Astrocyte (in vitro differentiated cells and primary cell): ENCODE results near the gene ACTL7A. TPM values are rescaled to one million over a fixed set of nuclear protein-coding genes. Genes with fewer than 3 reads are reported as not detected.

Source experiments
- DNase-seq: peaks from one replicate; pipeline ENCODE4 v3.0.0-alpha.2; 2010; ENCODE audit warnings: low read depth
- FAIRE-seq: peaks from 2 replicates; lab custom pipeline; 2011; peaks lifted over from hg19 to GRCh38; lab: Jason Lieb, UNC
- H2AFZ ChIP-seq: 2 replicates; pipeline ENCODE4 v1.6.0; 2012; ENCODE audit warnings: low read depth, low read length, inconsistent platforms
- H3K27ac ChIP-seq: 2 replicates; pipeline ENCODE4 v1.5.1; 2011; ENCODE audit warnings: low read depth, low read length, inconsistent platforms
- H3K27me3 ChIP-seq: 2 replicates; pipeline ENCODE4 v1.6.0; 2011; ENCODE audit warnings: low read length, inconsistent platforms; ENCODE audit not compliant: insufficient read depth
- H3K36me3 ChIP-seq: 2 replicates; pipeline ENCODE4 v1.5.1; 2011; ENCODE audit warnings: low read length, inconsistent platforms; ENCODE audit not compliant: insufficient read depth
- H3K4me1 ChIP-seq: 2 replicates; pipeline ENCODE4 v1.5.1; 2011; ENCODE audit warnings: low read length, inconsistent platforms; ENCODE audit not compliant: insufficient read depth
- H3K4me2 ChIP-seq: 2 replicates; pipeline ENCODE4 v1.6.0; 2012; ENCODE audit warnings: low read length, inconsistent platforms
- H3K4me3 ChIP-seq: 2 replicates; pipeline ENCODE4 v1.5.1; 2011; ENCODE audit warnings: low read depth, mild to moderate bottlenecking, low read length, inconsistent platforms; ENCODE audit not compliant: insufficient read depth
- H3K79me2 ChIP-seq: 2 replicates; pipeline ENCODE4 v1.6.0; 2012; ENCODE audit warnings: mild to moderate bottlenecking, low read length, inconsistent platforms; ENCODE audit not compliant: insufficient read depth
- H3K9ac ChIP-seq: 2 replicates; pipeline ENCODE4 v1.6.0; 2012; ENCODE audit warnings: mild to moderate bottlenecking, low read length, inconsistent platforms
- H3K9me3 ChIP-seq: 2 replicates; pipeline ENCODE4 v1.5.1; 2012; ENCODE audit warnings: low read depth, mild to moderate bottlenecking, low read length, inconsistent platforms; ENCODE audit not compliant: insufficient read depth
- H4K20me1 ChIP-seq: 2 replicates; pipeline ENCODE4 v1.6.0; 2012; ENCODE audit warnings: low read length, inconsistent platforms; ENCODE audit not compliant: insufficient read depth
- H3K27ac Mint-ChIP-seq: one replicate; pipeline ENCODE4 v1.8.0; 2021; ENCODE audit warnings: mild to moderate bottlenecking, mixed read lengths; ENCODE audit not compliant: unreplicated experiment
- H3K27me3 Mint-ChIP-seq: one replicate; pipeline ENCODE4 v1.8.0; 2021; ENCODE audit warnings: low read depth, mixed read lengths; ENCODE audit not compliant: unreplicated experiment
- H3K36me3 Mint-ChIP-seq: one replicate; pipeline ENCODE4 v1.8.0; 2021; ENCODE audit warnings: low read depth, mixed read lengths; ENCODE audit not compliant: unreplicated experiment
- H3K4me1 Mint-ChIP-seq: one replicate; pipeline ENCODE4 v1.8.0; 2021; ENCODE audit warnings: low read depth, mixed read lengths; ENCODE audit not compliant: unreplicated experiment
- H3K4me3 Mint-ChIP-seq: one replicate; pipeline ENCODE4 v1.8.0; 2021; ENCODE audit warnings: mild to moderate bottlenecking, moderate library complexity, mixed read lengths; ENCODE audit not compliant: unreplicated experiment
- H3K9me3 Mint-ChIP-seq: one replicate; pipeline ENCODE4 v1.8.0; 2021; ENCODE audit warnings: mild to moderate bottlenecking, mixed read lengths; ENCODE audit not compliant: unreplicated experiment
- EZH2 ChIP-seq: IDR thresholded peaks from 2 replicates; pipeline ENCODE4 v1.6.1; 2012; ENCODE audit warnings: mild to moderate bottlenecking, low read length, inconsistent platforms; ENCODE audit not compliant: insufficient read depth
- total RNA-seq: library from RNA; stranded (reverse); gene quantifications from 2 replicates; pipeline ENCODE4 v1.2.1, GENCODE V29; 2021
- TF ChIP-seq, protein P1 (sequence below): IDR thresholded peaks from 2 replicates; pipeline ENCODE4 v1.5.1; 2011; ENCODE audit warnings: low read depth, mild to moderate bottlenecking, inconsistent platforms, low read length, moderate library complexity; ENCODE audit not compliant: insufficient read depth

Gene ACTL7A
- total RNA-seq, 1 donor from 2014 or later: not detected

- H3K4me1 Mint-ChIP-seq: peaks cover 9% of the 10 kb centered on the region
- Histone ChIP-seq H3K4me3 (no peak overlapping the region), H3K4me2 (no peak overlapping the region), H4K20me1 (no peaks in the 10 kb centered on the region), H3K4me1 (no peaks in the 10 kb centered on the region), H3K9me3 (no peaks in the 10 kb centered on the region), H3K79me2 (no peaks in the 10 kb centered on the region), H3K36me3 (no peaks in the 10 kb centered on the region), H3K27ac (no peak overlapping the region), H3K9ac (no peak overlapping the region), H3K27me3 (no peaks in the 10 kb centered on the region), H2AFZ (no peak overlapping the region)
- peaks cover 2% of the 10 kb centered on the region for H3K9me3 Mint-ChIP-seq
- peaks cover 4% of the 10 kb centered on the region for H3K36me3 Mint-ChIP-seq
- H3K4me3 Mint-ChIP-seq: no peak overlapping the region
- H3K27ac Mint-ChIP-seq: no peak overlapping the region
- FAIRE-seq (no peak), DNase-seq (no peak)
- TF ChIP-seq EZH2: no peak
- TF ChIP-seq, protein P1, sequence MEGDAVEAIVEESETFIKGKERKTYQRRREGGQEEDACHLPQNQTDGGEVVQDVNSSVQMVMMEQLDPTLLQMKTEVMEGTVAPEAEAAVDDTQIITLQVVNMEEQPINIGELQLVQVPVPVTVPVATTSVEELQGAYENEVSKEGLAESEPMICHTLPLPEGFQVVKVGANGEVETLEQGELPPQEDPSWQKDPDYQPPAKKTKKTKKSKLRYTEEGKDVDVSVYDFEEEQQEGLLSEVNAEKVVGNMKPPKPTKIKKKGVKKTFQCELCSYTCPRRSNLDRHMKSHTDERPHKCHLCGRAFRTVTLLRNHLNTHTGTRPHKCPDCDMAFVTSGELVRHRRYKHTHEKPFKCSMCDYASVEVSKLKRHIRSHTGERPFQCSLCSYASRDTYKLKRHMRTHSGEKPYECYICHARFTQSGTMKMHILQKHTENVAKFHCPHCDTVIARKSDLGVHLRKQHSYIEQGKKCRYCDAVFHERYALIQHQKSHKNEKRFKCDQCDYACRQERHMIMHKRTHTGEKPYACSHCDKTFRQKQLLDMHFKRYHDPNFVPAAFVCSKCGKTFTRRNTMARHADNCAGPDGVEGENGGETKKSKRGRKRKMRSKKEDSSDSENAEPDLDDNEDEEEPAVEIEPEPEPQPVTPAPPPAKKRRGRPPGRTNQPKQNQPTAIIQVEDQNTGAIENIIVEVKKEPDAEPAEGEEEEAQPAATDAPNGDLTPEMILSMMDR: no peak
- peaks cover 14% of the 10 kb centered on the region for H3K27me3 Mint-ChIP-seq
Observed at GRCh38 chr9:108860764-108861163, 1.3 kb upstream of the ACTL7A start.

GRCh38 chr9:108861464-108861863 is 602 bp upstream of the ACTL7A start:
- Mint-ChIP-seq H3K4me3 (no peak overlapping the region), H3K27ac (no peak overlapping the region), H3K4me1 (peaks cover 9% of the 10 kb centered on the region), H3K9me3 (peaks cover 2% of the 10 kb centered on the region), H3K36me3 (peaks cover 4% of the 10 kb centered on the region), H3K27me3 (peaks cover 7% of the 10 kb centered on the region)
- Histone ChIP-seq H3K27ac (no peak overlapping the region), H3K79me2 (no peaks in the 10 kb centered on the region), H3K36me3 (no peaks in the 10 kb centered on the region), H3K27me3 (no peaks in the 10 kb centered on the region), H3K4me1 (no peaks in the 10 kb centered on the region), H3K4me2 (no peak overlapping the region), H3K9ac (no peak overlapping the region), H4K20me1 (no peaks in the 10 kb centered on the region), H3K9me3 (no peaks in the 10 kb centered on the region), H2AFZ (no peak overlapping the region), H3K4me3 (no peak overlapping the region)
- DNase-seq (no peak), FAIRE-seq (no peak)
- TF ChIP-seq, protein P1: no peak
- TF ChIP-seq EZH2: no peak

DNA sequence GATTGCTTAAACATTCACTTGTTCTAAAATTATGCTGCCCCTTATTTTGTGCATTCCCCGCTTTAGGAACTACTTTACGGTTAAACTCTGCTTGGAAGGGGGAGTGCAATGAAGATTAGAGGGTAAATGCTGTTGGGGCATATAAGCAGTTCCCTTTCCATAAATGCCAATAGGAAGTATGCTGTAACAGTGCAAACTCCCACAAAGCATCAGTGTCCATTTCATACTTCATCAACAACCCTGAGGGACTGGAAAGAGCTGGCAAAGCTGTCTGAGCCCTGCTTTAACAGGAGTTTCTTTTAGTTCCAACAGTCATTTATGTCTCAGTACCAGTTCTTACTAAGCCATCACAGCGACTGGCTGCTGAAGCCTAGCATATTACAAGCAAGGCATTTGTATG is 1.8 kb downstream of the ACTL7A start:
- no peak for DNase-seq
- no peaks in the 10 kb centered on the region for H3K27me3 ChIP-seq
- Mint-ChIP-seq H3K4me3 (no peak overlapping the region), H3K36me3 (peaks cover 4% of the 10 kb centered on the region), H3K27ac (no peak overlapping the region), H3K27me3 (no peaks in the 10 kb centered on the region), H3K9me3 (peaks cover 2% of the 10 kb centered on the region), H3K4me1 (peaks cover 19% of the 10 kb centered on the region)
- no peaks in the 10 kb centered on the region for H3K4me1 ChIP-seq
- no peak overlapping the region for H3K9ac ChIP-seq
- H4K20me1 ChIP-seq: no peaks in the 10 kb centered on the region
- no peak for TF ChIP-seq EZH2
- TF ChIP-seq, protein P1: no peak
- H2AFZ ChIP-seq: no peak overlapping the region
- no peak overlapping the region for H3K27ac ChIP-seq
- no peaks in the 10 kb centered on the region for H3K9me3 ChIP-seq
- no peak overlapping the region for H3K4me2 ChIP-seq
- H3K4me3 ChIP-seq: no peak overlapping the region
- H3K79me2 ChIP-seq: no peaks in the 10 kb centered on the region
- no peaks in the 10 kb centered on the region for H3K36me3 ChIP-seq
- no peak for FAIRE-seq
